GM12873 (cell line): ENCODE results near the gene POLN.

Experiments
- CTCF ChIP-seq: IDR thresholded peaks from 2 replicates; pipeline ENCODE4 v1.5.1; 2012; ENCODE audit warnings: low read depth, mild to moderate bottlenecking, moderate library complexity, low read length, control low read depth; ENCODE audit not compliant: insufficient read depth; ENCODE audit errors: missing control alignments

POLN gene

DNA sequence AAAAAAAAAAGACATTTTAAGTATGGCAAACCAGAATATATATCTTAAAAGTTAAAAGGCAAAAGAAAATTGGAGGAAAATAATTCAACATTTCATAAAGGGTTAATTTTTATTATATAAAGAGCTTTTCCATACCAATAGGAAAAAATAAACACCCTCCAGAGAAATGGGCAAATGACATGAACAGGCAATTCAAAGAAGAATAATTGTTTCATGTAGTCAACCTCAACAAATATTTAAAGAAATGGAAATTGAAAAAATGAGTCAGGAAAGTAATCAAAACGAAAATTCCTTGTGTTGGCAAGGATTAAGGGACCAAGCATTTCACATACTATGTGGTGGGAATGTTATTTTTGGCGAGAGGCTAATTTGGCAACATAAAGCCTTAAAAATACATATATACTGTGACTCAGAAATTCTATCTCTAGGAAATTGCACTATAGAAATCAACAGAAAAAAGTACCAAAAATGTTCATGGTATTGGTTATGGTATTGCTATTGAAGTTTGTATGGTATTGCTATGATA, 87.6 kb downstream of the POLN start:
- TF ChIP-seq CTCF = no peak

- no peak for TF ChIP-seq CTCF
These were observed 90.4 kb downstream of the POLN start for GRCh38 chr4:2151544-2151943.

GRCh38 chr4:2150076-2150475, 91.8 kb downstream of the POLN start:
- TF ChIP-seq CTCF = no peak

DNA sequence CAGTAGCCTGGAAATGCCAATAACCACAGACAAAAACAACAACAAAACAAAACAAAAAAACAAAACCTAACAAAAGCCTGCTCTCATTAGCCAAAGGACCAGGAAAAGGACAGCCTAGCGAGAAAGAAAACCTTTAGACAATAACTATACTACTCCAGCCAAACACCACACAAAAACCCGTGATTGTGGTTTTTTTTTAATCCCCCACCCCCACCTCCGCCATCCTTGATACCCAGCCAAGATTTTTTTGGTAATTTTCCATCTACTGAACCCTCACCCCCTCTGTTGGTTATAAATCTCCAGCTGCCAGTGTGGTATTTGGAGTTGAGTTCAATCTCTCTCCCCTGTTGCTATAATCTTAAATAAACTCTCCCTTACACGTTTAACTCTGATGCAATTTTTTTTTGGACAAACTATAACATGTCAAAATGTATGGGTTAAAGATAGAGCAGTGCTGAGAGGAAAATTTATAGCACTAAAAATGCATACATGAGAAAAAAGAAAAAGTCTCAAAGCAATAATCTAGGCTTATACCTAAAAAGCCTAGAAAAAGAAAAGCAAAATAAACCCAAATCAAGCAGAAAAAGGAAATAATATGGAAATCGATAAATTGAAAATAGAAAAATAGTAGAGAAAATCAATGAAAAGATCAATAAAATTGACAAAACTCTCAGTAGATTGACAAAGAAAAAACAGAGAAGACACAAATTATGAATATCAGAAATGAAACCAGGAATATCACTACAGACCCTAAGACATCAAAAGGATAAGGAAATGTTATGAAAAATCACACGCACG, 99.1 kb downstream of the POLN start:
- no peak for TF ChIP-seq CTCF

GRCh38 chr4:2141762-2142451, 100.0 kb downstream of the POLN start:
- TF ChIP-seq CTCF = no peak

DNA sequence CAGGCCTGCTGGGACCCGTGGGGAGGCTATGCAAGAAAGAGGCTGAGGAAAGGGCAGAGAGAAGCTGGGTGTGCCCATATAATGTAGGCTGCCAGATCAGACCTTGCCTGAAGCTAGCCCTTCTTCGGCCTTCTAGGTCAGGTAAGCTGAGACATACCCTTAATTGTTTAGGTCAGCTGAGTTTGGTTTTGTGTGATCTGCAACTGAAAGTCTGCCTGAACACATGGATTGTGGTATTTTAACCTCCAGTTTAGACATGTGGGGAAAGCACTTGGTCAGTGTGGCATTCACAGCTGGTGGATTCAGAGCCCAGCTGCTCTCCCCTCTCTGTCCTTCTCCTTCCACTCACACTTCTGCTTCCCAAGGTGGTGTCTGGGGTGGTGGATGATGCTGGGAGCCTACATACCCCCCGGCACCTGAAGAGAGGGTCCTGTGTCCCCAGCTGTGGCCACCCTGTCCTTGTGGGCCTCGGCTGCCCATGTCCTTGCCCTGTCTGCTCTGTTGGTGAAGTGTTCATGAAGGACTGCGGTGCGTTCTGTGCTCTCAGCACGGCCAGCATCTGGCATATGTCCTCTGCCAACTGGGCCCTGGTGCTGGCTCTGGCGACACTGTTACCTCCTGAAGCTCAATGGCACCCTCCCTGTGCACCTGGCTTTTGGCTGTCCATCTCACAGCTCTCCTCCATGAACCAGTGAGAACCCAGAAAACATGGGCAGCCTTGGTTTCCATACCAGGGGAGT, 100.7 kb downstream of the POLN start:
- no peak for TF ChIP-seq CTCF
